ENCODE results near the gene ADIPOR2.
A peak's percentile ranks its signal among the peaks of the same experiment; 100 is the strongest.

The ADIPOR2 gene

DNA sequence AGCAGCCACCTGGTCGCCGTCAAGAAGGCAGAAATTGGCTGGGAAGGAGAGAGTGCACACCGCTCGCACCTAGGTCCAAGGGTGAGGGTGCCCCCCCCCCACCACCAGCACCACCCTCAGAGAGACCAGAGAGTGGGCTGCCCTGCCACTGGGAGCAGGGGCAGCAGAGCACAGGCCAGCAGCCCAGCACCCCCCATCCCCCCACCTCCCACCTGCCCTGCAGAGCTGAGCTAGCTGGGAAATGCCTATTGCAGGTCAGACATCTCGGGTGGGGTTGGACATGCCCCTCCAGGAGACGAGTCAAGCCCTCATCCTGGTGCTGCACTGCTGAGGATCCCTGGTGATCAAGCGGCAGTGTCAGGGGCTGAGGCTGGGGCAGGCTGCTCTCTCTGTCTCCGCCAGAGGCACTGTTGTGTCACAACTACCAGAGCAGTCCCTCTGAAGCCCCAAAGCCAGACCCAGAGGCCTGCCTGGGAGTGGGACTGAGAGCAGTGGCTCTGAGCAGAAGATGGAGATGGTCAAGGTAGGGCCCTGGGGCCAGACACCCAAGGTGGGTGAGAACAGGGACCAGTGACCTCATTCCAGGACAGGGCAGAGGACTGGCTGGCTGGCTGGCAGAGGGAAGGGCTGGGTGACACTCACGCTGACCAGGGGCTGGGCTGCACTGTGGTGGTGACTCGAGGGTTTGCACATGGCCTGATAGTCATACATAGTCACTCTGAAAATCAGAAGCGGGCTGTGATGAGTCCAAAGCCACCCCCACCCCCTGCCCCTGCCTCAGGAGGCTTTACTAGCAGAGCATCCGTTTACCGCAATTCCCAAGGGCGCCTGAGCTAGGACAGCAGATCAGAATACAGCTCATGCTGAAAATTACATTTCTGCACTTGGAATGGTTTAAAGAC is 109.8 kb downstream of the ADIPOR2 start:
- no peak for DNase-seq

DNA sequence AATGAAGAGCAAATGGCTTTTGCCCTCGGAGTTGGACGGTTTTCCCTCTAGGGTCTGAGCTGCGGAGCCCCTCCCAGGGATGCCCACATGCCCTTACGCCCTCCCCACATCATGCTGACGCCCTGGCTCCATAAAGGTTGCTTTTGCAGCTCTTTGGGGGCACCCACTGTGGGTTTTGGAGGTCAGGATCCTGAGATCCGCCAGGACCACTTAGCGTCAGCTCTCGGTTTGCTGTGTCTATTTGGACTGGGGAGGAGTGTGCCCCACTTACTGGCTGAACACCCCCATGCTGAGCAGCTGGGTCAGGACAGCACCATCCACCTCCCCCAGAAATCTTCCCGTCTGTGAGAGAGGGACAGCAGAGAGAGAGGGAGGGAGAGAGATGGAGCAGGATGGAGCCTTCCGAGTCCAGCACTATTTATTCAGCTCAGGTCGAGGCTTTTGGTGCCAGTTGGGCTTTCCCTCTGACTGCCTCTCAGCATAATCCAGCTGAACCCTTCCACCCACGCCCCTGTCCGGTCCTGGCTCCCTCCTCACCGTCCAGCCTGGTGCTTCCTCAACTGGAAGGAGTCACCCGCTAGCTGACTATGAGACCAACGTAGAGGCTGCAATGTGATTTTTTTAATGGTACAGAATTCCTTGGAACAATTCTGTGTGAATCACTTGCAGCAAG is 110.6 kb downstream of the ADIPOR2 start:
- DNase-seq: no peak

DNA sequence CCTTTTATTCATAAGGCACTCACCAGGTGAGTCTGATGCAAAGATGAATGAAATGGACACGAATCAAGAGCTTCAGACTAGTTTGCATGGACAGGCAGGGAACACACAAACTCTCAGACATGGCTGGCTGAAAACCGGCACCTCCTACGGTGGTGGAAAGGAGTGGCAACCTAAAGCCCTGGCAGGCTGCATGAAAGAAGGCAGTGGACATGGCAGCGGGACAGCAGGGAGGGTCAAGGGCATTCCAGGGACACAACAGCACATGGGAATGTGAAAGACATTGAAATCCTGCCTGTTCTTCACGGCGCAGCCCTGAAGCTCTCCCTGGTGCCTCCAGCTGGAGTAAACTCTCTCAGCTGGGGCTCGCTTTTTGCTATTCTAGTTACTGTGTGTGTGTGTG is 112.9 kb downstream of the ADIPOR2 start:
- DNase-seq: no peak

DNA sequence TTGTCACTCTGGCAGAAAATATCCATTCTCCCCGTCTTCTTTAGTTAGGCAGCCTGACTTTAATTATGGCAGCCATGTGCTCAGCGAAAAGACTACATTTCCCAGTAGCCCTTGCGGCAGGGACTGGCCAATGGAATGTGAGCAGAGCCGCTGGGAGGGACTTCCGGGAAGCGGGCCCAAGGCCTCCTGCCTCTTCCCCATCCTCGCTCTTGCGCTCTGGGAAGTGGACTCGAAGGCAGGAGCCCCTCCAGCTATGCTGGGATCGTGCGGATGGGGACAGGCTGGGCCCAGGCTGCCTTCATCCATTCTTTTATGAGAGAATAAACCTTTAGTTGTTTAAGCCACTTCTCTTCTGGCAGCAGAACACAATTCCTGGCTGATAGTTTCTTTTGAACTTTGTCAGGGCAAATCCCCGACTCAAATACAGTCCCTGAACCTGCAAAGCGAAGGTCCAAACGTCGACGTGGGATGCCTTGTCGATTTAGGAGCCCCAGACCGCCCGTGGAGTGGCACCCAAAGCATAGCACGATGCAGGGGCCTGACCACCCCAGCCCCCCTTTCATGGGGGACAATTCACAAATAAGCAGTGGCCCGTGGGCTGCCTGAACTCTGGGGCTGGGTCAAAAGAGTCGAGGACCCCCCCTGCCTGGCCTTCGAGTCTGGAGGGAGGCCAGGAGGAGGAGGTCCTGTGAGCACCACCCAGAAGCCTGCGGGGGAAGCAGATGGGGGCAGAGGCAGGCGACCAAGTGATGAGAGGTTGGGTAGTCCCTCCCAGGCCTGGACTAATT is 113.9 kb downstream of the ADIPOR2 start:
- no peak for DNase-seq

DNA sequence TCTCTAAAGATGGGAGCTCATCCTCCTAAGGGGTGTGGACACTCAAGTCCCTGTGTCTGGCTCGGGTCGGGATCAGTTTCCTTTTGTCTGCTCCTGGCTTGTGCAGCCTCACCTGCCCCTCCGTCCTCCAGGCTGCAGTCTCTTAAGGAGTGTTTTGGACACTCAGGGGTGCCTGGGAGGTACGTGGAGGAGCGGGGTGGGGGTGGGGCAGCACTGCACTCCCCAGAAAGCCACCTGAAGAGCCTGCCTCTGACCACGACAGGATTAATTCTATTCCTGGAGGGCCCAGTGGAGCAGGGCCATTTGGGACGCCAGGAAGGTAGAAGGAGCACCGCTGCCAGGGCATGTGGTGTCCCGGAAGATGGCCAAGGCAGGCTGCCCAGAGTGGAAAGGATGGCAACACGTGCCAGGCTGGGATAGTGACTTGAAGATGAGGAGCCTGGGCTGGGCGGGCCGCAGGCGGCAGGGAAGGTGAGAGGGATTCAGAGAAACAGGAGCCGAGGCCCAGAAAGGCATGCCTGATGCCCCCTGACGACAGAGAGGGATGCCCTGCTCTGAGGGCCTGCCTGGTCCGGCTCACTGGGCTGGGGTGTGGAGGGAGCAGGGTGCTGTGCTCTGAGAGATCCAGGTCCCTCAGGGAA is 114.7 kb downstream of the ADIPOR2 start:
- no peak for DNase-seq

DNA sequence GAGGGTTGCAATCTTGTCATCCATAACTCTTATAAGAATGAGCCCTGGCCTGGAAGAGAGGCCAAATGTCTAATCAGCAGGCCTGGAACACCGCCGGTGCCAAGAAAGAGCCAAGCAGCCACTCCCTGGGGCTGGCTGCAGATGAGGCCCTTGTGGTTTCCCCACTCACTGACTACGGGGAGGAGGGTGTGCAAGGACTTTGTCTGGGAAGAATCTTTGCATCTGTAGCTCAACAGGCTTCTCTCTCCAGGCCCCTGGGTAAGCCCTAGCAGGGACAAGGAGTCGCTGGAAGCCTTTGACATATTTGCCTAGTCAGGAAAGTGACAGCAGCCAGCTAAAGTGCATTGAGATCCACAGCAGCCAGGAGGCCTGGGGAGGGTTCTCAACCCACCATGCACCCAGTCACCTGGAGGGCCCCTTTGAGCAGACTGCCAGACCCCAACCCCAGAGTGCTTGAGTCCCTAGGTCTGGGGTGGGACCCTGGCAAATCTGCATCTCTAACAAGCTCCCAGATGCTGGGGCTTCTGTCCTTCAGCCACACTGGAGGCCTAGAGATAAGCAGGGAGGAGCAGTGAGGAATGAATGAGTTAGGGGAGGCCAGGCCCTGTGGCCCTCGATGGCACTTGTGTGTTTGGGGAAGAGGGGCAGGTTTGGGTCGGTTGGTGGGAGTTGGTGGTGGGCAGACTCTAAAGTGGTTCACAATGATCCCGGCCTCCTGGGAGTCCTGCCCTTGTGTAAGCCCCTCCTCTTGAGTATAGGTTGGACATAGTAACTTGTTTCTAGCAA is 115.6 kb downstream of the ADIPOR2 start:
- DNase-seq: peak; percentile 17

DNA sequence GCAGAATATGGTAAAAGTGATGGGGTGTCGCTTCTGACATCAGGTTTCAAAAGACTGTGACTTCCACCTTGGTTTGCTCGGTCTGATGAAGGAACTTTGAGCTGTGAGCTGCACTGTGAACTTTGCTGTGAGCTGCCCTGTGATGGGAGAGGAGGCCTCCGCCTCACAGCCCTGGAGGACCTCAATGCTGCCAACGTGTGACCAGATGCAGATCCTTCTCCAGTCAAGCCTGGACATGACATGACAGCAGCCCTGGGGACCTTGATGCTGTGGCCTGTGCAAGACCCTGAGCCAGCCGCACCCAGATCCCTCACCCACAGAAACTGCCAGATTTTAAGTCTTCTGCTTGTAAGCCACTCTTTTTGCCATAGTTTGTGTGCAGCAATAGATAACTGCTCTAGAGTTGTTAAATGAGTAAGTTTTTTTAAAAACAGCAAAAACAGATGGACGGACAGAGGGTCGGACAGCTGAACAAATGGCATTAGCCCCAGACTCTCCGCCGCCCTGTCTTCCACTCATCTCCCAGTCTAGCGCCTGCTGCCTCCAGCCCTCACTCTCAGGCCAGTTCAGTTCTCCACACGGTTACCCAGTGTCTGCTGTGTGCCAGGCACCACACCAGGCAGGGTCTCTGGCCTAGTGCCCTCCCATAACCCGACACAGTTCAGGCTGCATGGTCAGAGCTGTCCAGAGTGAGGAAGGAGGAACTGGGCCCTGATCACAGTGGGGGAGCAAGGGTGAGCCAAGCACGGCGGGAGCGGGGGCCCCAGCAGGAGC is 116.4 kb downstream of the ADIPOR2 start:
- no peak for DNase-seq

DNA sequence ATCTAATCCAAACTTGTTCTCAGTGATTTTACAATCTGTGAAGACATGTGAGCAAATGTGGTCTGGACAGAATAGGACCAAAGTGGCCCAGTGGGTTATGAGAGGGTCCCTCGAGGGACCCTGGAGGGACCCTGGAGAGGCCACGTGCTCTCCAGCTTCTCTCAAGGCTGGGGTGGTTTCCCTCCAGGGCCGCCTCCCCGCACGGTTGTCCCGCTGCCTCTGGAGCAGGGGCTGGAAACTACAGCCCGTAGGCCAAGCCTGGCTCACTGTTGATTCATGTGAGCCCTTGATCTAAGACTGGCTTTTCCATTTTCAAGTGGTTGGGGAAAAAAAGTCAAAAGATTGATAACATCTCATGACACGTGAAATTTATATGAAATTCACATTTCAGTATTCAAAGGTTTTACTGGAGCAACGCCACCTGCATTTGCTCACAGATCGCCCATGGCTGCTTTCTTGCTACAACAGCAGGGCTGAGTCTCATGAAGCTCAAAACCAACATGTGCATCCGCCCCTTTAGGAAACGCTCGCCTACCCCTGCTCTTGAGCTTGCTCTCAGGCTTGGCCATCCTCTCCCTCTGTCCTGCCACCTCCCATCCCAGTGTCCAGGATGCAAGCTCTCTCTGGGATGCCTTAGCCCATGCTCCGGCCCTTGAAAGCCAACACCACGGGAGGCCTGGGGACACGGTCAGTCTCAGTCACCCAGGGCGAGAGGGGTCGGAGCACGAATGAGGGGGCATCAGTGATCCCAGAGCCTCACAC is 117.3 kb downstream of the ADIPOR2 start:
- no peak for DNase-seq

DNA sequence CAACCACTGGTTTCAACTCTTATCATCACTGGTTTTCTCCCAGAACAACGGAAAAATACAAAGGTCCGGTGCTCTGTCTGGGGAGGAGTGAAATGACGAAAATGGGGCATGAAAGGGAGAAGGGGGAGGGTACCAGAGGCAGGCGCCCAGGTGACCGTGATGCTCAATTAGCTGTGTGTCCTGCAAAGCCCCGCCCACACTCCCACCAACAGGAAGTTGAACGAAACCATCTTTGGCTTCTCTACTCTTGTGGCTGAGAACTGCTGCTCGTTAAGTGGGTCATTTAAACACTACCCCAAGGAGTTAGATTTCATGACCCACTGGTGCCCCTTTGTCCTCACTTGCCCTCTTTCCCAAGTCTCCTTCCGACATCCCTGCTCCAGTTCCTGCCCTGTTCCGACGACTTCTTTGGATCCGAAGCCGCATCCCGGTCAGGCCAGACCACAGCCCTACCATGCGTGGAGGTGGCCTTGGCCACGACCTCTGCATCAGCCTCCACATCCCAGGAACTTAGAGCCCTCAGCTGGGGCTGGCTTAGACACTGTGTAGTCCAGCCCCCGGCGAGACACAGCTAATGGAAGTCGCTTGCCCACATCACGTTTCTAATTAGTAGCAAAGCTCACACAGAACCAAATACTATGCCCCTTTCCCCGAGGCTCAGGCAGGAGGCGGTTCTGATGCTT is 118.1 kb downstream of the ADIPOR2 start:
- no peak for DNase-seq

DNA sequence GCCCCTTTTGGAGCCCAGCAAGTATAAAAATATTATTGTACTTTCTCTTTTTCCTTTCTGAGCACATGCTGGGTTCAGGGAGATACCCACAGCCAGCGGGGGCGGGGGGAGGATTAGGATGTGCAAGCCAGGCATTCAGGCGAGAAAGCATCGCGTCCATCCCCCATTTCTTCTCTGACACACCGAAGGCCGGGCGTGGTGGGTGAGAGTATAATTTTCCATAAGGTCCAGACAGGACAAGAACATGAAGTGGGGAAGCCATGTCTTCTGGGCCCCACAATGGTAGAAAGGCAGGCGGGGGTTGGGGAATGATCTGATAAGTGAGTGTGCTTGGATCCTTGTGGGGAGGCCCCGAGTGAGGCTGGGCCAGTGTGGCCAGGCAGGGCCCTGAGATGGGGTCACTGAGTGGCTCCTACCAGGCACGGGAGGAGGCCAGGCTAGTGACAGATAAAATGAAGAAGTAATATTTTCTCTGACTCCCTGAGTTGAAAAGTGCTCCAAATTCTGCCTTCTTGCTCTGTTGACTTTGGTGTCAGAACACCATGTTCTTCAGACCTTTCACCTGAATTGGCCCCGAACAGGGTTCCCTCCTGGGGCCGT is 118.8 kb downstream of the ADIPOR2 start:
- no peak for DNase-seq

DNA sequence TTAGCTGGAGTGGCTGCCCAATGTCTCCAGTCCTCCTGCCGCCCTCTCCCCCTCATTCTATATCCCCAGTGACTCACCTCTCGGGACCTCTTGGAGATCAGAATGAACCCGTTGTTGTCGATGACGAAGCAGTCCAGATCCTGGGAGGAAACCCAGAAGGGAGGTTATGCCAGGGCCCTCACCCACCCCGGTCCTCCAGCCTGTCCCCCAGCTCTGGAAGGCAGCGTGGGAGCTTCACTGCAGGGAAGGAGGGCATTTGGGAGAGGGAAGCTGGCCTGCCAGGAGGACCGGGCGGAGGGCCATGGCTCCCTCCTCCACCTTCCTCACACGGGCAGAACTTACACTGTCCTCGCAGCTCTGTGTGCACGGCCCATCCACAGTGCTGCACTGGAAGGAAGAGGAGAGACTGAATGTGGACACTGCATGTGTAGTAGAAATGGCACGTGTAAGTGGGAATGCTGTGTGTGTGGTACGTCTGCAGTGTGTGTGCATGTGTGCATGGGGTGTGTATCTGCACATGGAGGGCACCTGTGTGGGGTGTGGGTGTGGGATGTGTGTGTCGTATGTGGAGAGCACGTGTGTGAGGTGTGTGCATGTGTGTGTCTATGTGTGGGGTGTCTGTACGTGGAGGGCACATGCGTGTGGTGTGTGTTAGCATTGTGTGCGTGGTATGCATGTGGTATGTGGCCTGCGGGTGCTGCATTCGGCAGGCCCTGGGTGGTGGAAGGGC is 119.5 kb downstream of the ADIPOR2 start:
- no peak for DNase-seq

DNA sequence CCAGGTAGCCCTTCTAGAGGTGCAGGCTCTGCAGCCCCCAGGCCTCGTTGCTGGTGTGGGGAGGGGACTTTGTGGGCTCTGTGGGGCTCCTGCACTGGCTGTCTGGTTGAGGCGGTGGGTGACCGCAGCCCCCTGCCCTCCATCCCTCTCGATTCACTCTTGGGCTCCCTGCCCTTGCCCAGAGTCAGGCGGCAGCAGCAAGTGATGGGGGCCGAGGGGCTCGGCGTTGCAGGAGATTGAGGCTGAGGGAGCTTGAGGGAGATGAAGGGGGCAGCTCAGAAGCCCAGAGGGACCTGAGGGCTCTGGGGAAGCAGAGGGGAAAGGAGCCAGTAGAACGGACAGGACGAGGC is 120.0 kb downstream of the ADIPOR2 start:
- no peak for DNase-seq

DNA sequence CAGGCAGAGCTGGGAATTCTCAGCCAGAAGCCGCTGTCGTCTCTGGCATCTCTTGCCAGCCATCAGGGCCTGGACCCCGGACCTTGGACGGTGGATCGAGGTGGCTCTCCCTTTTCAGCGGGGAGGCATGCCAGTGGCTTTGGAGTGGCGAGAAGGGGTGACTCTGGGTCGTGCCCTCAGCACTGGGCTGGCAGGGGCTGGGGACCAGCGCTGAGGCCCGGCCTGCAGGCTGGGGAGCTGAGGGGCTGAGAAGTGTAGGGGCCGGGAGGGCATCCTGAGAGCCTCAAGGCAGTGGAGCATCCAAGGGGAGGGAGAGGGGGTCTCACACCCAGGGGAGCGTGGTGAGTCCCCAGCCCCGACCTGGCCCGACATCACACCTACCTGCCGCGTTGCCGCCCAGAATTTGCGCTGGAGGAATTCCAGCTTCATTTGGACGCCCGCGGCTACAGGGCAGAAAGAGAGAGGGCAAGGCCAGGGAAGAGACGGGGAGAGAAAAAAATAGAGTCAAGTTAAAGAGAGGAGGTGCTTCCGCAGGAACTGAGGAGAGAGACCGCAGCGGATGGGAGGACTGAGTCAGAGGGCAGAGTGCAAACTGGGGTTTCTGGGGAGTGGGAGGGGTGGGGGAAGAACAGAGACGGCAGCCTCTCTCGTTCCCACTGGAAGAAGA is 120.5 kb downstream of the ADIPOR2 start:
- DNase-seq: no peak

DNA sequence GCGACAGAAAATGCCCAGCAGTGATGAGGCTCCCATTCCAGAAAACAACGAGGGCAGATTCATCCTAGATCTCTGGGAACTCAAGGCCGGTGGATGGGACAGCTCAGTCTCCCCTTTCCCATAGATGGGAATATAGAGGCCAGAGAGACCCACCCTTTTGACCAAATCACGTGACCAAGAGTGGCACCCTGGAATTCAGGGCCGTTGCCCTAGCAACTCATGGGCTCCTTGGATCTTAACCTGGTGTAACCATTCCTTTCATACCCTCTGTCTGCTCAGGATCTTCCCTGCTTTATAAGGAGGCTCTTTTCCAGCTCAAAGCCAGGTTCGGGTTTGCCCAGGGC is 121.0 kb downstream of the ADIPOR2 start:
- no peak for DNase-seq

DNA sequence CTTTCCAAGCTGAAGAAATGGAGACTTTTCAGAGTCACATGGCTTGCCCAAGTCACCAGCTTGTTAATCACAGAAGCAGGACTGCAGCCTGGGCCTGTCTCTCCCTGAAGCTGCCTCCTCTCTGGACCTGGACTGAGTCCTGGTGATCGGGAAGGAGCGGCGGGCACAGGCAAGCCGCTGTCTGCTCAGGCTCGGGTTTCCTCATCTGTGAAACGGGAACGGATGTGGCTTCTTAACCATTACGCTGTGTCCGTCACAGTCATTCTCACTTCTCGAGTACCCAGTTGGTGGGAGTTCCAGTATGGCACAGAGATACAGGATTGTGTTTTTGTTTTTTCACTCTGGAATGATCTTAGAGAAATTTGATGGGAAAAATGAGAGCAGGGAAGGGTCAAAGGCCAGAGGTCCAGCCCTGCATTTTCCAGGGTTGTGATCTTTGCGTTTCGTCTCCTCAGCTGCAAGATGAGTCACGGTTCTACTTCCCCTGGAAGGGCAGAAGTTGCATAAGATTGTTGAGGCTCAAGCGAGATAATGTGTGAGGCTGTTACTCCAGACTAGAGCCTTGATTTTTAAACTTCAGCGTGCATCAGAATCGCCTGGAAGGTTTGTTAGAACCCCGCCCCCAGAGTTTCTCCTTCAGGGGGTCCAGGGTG is 121.9 kb downstream of the ADIPOR2 start:
- no peak for DNase-seq

DNA sequence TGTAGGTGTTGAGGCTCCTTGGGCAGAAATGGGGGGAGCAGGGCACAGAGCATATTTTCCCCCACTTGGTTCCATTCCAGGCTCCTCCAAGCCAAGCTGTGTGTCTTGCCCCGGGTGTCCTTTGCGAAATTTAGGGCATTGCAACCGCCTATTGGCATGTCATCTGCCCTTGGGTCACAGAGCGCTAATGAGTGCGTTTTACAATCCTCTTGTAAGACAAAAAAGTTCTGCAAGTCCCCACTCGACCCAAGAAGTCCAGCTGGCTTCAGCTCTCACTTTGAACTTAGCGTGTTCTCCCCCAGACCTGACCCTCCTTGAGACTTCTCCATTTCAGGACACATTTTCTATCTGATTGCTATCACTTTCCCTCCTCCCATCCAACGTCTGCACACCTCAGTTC is 123.4 kb downstream of the ADIPOR2 start:
- no peak for DNase-seq

DNA sequence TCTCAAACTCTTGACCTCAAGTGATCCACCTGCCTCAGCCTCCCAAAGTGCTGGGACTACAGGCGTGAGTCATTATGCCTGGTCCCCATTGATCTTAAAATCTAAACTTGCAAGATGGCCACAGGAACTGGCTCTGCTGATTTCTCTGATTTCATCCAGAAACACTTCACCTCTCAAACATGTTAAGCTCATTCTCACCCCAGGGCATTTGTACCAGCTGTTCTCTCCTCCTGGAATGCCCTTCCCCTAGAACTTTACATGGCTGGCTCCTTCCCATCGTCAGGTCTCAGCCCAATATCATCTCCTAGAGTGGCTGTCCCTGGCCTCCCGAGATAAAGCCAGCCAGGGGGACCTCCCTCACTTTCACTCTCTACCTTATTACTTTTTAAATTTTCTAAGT is 124.2 kb downstream of the ADIPOR2 start:
- no peak for DNase-seq

Measured in DMS79 treated with DMSO at 0.1 percent for 48 hours (cell line).